ENCODE measurements around the gene MAP3K14.

DNA sequence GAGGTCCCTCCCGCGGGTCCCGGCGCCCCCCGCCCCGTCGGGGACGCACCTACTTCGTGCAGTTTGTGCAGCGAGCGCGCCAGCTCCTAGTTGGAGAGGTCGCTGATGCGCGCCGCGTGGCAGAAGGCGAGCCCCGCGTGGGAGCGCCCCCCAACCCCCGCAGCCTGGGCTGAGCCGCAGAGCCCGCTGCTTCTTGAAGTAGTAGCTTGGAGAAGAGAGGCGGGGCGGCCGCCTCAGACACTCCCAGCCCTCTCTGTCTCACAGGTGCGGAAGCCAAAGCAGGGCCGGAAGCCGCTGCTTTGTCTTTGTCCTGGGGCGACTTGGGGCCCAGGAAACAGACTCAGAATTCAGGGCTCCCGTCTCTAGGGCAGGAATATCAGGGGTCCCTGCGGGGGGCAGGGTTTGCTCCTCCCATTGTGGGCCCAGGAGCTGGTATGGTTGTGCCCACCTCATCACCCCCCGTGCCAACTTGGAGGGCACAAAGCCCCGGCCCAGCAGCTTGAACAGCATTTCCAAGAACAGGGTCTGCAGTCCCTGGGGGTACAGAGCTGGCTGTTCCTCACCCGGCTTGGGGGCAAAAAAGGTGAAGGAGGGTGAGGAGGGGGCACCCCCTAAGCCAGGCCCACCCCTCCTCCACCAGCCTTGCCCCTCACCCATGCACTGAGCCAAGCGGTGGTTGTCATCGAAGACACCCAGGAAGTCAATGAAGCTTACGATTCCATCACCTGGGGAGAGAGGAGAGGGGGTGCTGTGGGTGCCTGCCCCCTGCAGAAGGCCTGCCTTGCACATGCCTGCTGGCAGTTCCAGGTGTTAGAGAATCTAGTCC lies 68.5 kb downstream of the MAP3K14 start:
- TF ChIP-seq, protein P1, sequence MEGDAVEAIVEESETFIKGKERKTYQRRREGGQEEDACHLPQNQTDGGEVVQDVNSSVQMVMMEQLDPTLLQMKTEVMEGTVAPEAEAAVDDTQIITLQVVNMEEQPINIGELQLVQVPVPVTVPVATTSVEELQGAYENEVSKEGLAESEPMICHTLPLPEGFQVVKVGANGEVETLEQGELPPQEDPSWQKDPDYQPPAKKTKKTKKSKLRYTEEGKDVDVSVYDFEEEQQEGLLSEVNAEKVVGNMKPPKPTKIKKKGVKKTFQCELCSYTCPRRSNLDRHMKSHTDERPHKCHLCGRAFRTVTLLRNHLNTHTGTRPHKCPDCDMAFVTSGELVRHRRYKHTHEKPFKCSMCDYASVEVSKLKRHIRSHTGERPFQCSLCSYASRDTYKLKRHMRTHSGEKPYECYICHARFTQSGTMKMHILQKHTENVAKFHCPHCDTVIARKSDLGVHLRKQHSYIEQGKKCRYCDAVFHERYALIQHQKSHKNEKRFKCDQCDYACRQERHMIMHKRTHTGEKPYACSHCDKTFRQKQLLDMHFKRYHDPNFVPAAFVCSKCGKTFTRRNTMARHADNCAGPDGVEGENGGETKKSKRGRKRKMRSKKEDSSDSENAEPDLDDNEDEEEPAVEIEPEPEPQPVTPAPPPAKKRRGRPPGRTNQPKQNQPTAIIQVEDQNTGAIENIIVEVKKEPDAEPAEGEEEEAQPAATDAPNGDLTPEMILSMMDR (IDR thresholded peaks at IDR 0.05): no peak
- no peak for TF ChIP-seq RAD21 (IDR thresholded peaks at IDR 0.05; ENCODE audit: low read length)
- TF ChIP-seq, protein P2, sequence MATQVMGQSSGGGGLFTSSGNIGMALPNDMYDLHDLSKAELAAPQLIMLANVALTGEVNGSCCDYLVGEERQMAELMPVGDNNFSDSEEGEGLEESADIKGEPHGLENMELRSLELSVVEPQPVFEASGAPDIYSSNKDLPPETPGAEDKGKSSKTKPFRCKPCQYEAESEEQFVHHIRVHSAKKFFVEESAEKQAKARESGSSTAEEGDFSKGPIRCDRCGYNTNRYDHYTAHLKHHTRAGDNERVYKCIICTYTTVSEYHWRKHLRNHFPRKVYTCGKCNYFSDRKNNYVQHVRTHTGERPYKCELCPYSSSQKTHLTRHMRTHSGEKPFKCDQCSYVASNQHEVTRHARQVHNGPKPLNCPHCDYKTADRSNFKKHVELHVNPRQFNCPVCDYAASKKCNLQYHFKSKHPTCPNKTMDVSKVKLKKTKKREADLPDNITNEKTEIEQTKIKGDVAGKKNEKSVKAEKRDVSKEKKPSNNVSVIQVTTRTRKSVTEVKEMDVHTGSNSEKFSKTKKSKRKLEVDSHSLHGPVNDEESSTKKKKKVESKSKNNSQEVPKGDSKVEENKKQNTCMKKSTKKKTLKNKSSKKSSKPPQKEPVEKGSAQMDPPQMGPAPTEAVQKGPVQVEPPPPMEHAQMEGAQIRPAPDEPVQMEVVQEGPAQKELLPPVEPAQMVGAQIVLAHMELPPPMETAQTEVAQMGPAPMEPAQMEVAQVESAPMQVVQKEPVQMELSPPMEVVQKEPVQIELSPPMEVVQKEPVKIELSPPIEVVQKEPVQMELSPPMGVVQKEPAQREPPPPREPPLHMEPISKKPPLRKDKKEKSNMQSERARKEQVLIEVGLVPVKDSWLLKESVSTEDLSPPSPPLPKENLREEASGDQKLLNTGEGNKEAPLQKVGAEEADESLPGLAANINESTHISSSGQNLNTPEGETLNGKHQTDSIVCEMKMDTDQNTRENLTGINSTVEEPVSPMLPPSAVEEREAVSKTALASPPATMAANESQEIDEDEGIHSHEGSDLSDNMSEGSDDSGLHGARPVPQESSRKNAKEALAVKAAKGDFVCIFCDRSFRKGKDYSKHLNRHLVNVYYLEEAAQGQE (IDR thresholded peaks at IDR 0.05; ENCODE audit: low read depth, low read length): no peak
- TF ChIP-seq MXI1 (IDR thresholded peaks at IDR 0.05; ENCODE audit: low read depth, low read length): no peak
- no peak for TF ChIP-seq EP300 (IDR thresholded peaks at IDR 0.05; ENCODE audit: borderline replicate concordance in 1 of 2, low read depth in 1 of 2, low read length in 1 of 2)
- no peak for TF ChIP-seq POLR2AphosphoS5 (IDR thresholded peaks at IDR 0.05; ENCODE audit: low read depth, low read length)
- no peak for TF ChIP-seq FOXJ3 (CRISPR knock-in tag; IDR thresholded peaks at IDR 0.05)
- no peak for TF ChIP-seq JUND (IDR thresholded peaks at IDR 0.05)
- no peak for TF ChIP-seq SIN3A (IDR thresholded peaks at IDR 0.05; ENCODE audit: borderline replicate concordance, low read depth, low read length)

Data from SK-N-SH (cell line).